Measurements from ENCODE around the gene FAM83B.
"Not testable (repeated sequence)": the region's sequence is repeated elsewhere in the genome, so short reads cannot be mapped to it uniquely, and the experiment has no call there.

The FAM83B gene

DNA sequence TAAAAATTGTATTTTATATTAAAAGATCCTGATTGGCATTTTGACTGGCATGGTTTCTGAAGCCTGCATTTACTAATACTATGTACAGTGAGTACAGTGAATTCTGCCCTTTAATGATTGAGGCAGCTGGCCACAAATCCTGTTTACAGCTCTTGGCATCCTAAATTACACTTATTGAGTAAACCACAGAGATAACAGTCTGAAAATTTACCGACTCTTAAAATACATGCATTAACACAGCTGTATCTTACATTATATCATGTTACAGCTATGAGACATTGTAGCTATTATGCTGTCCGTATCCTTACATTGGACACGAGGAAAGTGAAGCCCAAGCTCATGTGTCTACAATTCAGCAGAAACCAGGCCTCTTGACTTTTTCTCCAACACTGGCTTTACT, 90.8 kb downstream of the FAM83B start:
- no peak for DNase-seq (ENCODE audit: low read depth, low spot score)
- H3K9ac ChIP-seq (ENCODE audit: insufficient read length) = no peak overlapping the region

DNA sequence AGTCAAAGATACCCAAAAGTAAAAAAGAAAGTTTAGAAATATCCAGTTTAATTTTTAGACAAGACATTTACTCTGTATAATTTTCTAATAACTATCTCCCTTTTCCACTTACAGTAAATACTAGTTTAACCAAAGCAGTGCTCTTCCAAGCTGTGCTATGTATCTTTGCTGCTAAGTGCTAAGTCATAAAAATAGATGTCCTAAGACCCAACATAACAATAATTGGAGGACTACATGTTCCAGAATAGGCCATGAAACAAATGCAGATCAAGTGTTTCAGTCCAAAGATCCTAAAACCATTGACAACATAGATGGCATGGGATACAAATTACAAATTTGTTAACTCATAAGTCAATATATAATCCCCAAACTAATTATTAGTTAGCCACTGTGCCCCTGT, 111.1 kb downstream of the FAM83B start:
- Histone ChIP-seq H3K9ac (ENCODE audit: insufficient read length) (no peak overlapping the region), H3K36me3 (ENCODE audit: insufficient read depth, low read length) (no peaks in the 10 kb centered on the region; the same call in 1 of the 2 replicates), H3K9me3 (ENCODE audit: low read depth, low read length) (no peaks in the 10 kb centered on the region), H3K4me3 (no peak overlapping the region), H3K27ac (no peak overlapping the region)
- TF ChIP-seq POLR2AphosphoS5 (IDR thresholded peaks at IDR 0.05; ENCODE audit: borderline replicate concordance, low read depth, low read length) (no peak), EZH2 (IDR thresholded peaks at IDR 0.05) (no peak), FOXP2 (optimal IDR thresholded peaks at IDR 0.05; ENCODE audit: control extremely low read depth, extremely low read length, insufficient read depth) (no peak)
- DNase-seq (ENCODE audit: low read depth, low spot score) = no peak

More for the DNA sequence above, 90.8 kb downstream of the FAM83B start:
- Histone ChIP-seq H3K4me3 (no peak overlapping the region), H3K9me3 (ENCODE audit: low read depth, low read length) (no peaks in the 10 kb centered on the region; the same call in 1 of the 2 replicates), H3K27ac (no peak overlapping the region), H3K36me3 (ENCODE audit: insufficient read depth, low read length) (no peaks in the 10 kb centered on the region)
- TF ChIP-seq FOXP2 (optimal IDR thresholded peaks at IDR 0.05; ENCODE audit: control extremely low read depth, extremely low read length, insufficient read depth) = no peak
- TF ChIP-seq EZH2 (IDR thresholded peaks at IDR 0.05) = no peak
- no peak for TF ChIP-seq POLR2AphosphoS5 (IDR thresholded peaks at IDR 0.05; ENCODE audit: borderline replicate concordance, low read depth, low read length)

DNA sequence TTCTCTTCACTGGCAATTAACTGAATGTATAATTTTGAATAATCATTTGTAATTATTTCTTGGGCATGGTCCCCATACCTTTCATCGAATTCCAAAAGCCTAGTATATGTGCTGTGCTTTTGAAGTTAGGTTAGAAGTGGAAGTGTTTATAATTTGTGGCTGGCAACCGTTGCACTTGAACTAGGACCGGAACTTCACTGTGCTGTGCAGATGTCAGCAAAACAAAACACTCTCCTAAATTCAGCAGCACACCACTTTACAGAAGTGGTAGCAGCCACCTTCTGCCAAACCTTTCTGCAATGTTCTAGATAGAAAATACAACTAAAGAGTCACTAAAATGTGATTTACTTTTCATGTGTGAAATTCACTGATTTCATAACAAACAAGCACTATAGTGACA, 111.9 kb downstream of the FAM83B start:
- no peak for TF ChIP-seq POLR2AphosphoS5 (IDR thresholded peaks at IDR 0.05; ENCODE audit: borderline replicate concordance, low read depth, low read length)
- no peaks in the 10 kb centered on the region for H3K9me3 ChIP-seq (ENCODE audit: low read depth, low read length)
- H3K9ac ChIP-seq (ENCODE audit: insufficient read length) = no peak overlapping the region
- no peak overlapping the region for H3K4me3 ChIP-seq
- no peak overlapping the region for H3K27ac ChIP-seq
- no peaks in the 10 kb centered on the region; the same call in 1 of the 2 replicates for H3K36me3 ChIP-seq (ENCODE audit: insufficient read depth, low read length)
- no peak for DNase-seq (ENCODE audit: low read depth, low spot score)

DNA sequence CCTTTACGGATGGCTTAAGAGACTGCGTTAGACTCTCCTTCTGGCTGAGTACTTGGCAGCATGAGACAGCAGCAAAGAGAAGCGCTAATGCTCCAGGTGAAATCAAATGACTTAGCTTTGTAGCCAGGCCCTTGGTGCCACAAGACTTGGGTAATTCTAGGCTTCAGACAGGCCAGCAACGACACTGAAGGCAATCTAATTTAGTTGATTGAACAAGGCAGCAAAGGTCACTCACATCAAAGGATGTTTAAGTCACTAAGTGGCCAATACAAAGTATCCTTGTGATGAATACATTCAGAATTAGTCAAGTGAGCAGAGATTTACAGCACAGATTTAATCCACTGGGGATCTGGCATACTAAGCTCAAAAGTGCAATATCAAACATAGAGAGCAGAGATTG, 113.2 kb downstream of the FAM83B start:
- Histone ChIP-seq H3K9me3 (ENCODE audit: low read depth, low read length) (no peaks in the 10 kb centered on the region), H3K27ac (no peak overlapping the region), H3K4me3 (no peak overlapping the region), H3K36me3 (ENCODE audit: insufficient read depth, low read length) (no peaks in the 10 kb centered on the region; the same call in 1 of the 2 replicates), H3K9ac (ENCODE audit: insufficient read length) (no peak overlapping the region)
- no peak for DNase-seq (ENCODE audit: low read depth, low spot score)
- no peak for TF ChIP-seq POLR2AphosphoS5 (IDR thresholded peaks at IDR 0.05; ENCODE audit: borderline replicate concordance, low read depth, low read length)
- no peak for TF ChIP-seq EZH2 (IDR thresholded peaks at IDR 0.05)
- TF ChIP-seq FOXP2 (optimal IDR thresholded peaks at IDR 0.05; ENCODE audit: control extremely low read depth, extremely low read length, insufficient read depth) = no peak

DNA sequence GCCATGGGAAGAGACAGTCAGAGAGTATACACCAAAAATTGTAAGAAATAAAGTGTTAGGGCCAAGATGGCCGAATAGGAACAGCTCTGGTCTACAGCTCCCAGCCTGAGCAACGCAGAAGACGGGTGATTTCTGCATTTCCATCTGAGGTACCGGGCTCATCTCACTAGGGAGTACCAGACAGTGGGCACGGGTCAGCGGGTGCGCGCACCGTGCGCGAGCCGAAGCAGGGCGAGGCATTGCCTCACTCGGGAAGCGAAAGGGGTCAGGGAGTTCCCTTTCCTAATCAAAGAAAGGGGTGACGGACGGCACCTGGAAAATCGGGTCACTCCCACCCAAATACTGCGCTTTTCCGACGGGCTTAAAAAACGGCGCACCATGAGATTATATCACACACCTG, 114.8 kb downstream of the FAM83B start:
- not testable (repeated sequence) for H3K27ac ChIP-seq; H3K4me3 ChIP-seq; DNase-seq (ENCODE audit: low read depth, low spot score); H3K9ac ChIP-seq (ENCODE audit: insufficient read length); H3K9me3 ChIP-seq (ENCODE audit: low read depth, low read length); H3K36me3 ChIP-seq (ENCODE audit: insufficient read depth, low read length)

DNA sequence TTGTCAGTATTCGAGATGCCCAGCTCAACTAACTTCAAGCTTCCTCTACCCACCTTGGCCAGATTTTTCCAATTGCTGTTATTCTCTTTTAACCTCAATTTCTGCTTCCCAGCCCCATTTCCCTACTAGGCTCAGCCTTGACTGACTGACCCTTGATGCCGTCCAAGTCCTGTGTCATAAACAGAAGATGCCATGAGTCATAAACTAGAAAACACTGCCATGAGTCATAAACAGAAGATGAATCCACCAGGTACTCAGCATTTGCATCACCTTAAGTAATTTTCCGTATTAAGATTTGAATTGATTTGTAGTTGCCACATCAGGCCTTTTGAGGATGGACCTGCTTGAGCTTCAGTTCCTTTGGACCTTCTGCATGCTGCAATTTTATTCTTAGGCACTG, 123.8 kb downstream of the FAM83B start:
- H3K27ac ChIP-seq = no peak overlapping the region
- no peak overlapping the region for H3K4me3 ChIP-seq
- TF ChIP-seq EZH2 (IDR thresholded peaks at IDR 0.05) = no peak
- no peak for TF ChIP-seq POLR2AphosphoS5 (IDR thresholded peaks at IDR 0.05; ENCODE audit: borderline replicate concordance, low read depth, low read length)
- TF ChIP-seq FOXP2 (optimal IDR thresholded peaks at IDR 0.05; ENCODE audit: control extremely low read depth, extremely low read length, insufficient read depth) = no peak
- no peaks in the 10 kb centered on the region for H3K36me3 ChIP-seq (ENCODE audit: insufficient read depth, low read length)
- no peak for DNase-seq (ENCODE audit: low read depth, low spot score)
- no peak overlapping the region for H3K9ac ChIP-seq (ENCODE audit: insufficient read length)
- no peaks in the 10 kb centered on the region for H3K9me3 ChIP-seq (ENCODE audit: low read depth, low read length)

DNA sequence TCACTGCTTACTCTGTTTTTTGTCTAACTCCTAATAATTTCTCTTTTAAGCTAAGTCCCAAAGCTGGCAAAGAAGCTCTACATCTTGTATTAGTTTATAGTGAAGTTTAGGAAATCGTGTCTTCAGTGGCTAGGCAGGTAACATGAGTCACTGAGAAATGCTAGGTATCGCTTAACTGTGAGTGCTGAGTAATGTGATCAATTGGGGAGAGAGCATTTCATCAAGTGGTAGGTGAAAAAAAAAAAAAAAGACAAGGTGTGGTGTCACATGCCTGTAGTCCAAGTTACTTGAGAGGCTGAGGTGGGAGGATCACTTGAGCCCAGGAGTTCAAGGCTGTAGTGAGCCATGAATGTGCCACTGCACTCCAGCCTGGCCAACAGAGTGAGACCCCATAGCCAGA, 125.3 kb downstream of the FAM83B start:
- Histone ChIP-seq H3K9me3 (ENCODE audit: low read depth, low read length) (no peaks in the 10 kb centered on the region), H3K36me3 (ENCODE audit: insufficient read depth, low read length) (no peaks in the 10 kb centered on the region), H3K9ac (ENCODE audit: insufficient read length) (no peak overlapping the region), H3K27ac (no peak overlapping the region), H3K4me3 (no peak overlapping the region)
- no peak for DNase-seq (ENCODE audit: low read depth, low spot score)
- no peak for TF ChIP-seq FOXP2 (optimal IDR thresholded peaks at IDR 0.05; ENCODE audit: control extremely low read depth, extremely low read length, insufficient read depth)
- no peak for TF ChIP-seq EZH2 (IDR thresholded peaks at IDR 0.05)
- TF ChIP-seq POLR2AphosphoS5 (IDR thresholded peaks at IDR 0.05; ENCODE audit: borderline replicate concordance, low read depth, low read length) = no peak

DNA sequence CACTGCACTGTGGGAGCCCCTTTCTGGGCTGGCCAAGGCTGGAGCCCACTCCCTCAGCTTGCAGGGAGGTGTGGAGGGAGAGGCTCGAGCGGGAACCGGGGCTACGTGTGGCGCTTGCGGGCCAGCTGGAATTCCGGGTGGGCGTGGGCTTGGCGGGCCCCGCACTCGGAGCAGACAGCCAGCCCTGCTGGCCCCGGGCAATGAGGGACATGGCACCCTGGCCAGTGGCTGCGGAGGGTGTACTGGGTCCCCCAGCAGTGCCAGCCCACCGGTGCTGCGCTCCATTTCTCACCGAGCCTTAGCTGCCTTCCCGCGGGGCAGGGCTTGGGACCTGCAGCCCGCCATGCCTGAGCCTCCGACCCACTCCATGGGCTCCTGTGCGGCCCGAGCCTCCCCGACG, 132.6 kb downstream of the FAM83B start:
- H3K9me3 ChIP-seq (ENCODE audit: low read depth, low read length); DNase-seq (ENCODE audit: low read depth, low spot score); H3K4me3 ChIP-seq; H3K36me3 ChIP-seq (ENCODE audit: insufficient read depth, low read length); H3K27ac ChIP-seq; H3K9ac ChIP-seq (ENCODE audit: insufficient read length): not testable (repeated sequence)

DNA sequence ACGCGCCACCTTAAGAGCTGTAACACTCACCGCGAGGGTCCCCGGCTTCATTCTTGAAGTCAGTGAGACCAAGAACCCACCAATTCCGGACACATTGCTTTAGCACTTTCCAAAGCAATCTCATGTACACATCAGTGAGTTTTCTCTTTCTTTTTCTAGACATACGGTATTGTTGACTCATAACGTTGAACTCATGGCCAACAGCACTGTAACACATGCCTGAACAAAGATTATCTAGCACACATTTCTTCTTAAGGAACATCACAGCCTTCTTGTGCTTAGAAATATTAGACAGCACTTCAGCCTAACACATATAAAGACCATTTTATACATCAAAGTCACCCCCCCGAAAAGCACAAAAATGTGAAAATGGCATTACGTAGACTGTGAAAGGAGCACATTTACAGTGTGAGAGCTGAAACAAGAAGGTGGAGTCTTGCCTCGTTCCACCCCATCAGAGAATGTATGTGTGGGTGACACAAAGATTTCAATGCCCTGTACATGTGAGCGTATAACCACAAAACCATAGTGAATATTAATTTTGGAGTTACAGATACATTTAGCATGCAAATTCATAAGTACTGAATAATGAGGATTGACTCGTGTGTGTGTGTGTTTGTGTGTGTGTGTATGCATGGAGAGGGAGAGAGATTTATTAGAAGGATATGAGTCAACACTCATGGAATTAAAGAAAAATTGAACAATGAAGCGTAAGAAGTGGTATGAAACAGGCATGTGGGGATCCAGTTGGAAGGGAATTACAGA, 134.1 kb downstream of the FAM83B start:
- TF ChIP-seq POLR2AphosphoS5 (IDR thresholded peaks at IDR 0.05; ENCODE audit: borderline replicate concordance, low read depth, low read length) (no peak), FOXP2 (optimal IDR thresholded peaks at IDR 0.05; ENCODE audit: control extremely low read depth, extremely low read length, insufficient read depth) (peak; percentile 56)
- Histone ChIP-seq H3K9ac (ENCODE audit: insufficient read length) (no peak overlapping the region), H3K4me3 (no peak overlapping the region), H3K27ac (peak overlapping the region; percentile 76), H3K36me3 (ENCODE audit: insufficient read depth, low read length) (no peaks in the 10 kb centered on the region), H3K9me3 (ENCODE audit: low read depth, low read length) (no peaks in the 10 kb centered on the region)
- DNase-seq (ENCODE audit: low read depth, low spot score) = peak; percentile 57

Measured in SK-N-MC (cell line).